Left cardiac atrium (tissue), 4 donors: ENCODE data around the gene ZDHHC18. TPM values are rescaled to one million over a fixed set of nuclear protein-coding genes. Genes with fewer than 3 reads are reported as not detected.
"Not testable (repeated sequence)": the region's sequence is repeated elsewhere in the genome, so short reads cannot be mapped to it uniquely, and the experiment has no call there.

Source experiments
- ATAC-seq, 2 donors: fragments of 200-7000 bp; cut with Tn5 transposase; one replicate each; pipeline ENCODE4 v1.9.1; 2020; ENCODE audit warnings: mild to moderate bottlenecking in 2 of 2, moderate library complexity in 2 of 2
- DNase-seq: peaks from one replicate; pipeline ENCODE4 v3.0.0-alpha.2; 2020
- intact Hi-C, 2 donors: fragments of 100-400 bp; cut with DNase I; formaldehyde crosslinking; loops; one replicate each; pipeline versions ENCODE4 v1.14.1 to v1.15.1; 2022 to 2023
- total RNA-seq, 2 donors: library from RNA; stranded (reverse); fragmentation: NEBNext Ultra II Directional; extraction: Animal tissue kit (Norgen Biotek cat#: 25700); gene quantifications; one replicate each; pipeline ENCODE4 v1.2.1, GENCODE V29; 2021
- donor health status: DM: no; HTN: yes; CAD: no.
- donor health status: DM: no; HTN: yes; CAD: no; lungs with severe emphysema.
- donor health status: DM: yes; HTN: yes; CAD: no.
- donor health status: Dilated cardiomyopathy.

Gene ZDHHC18
- total RNA-seq, 2 donors from 2014 or later: 15.6 to 18.6 TPM

- intact Hi-C loops: loop anchor here (5.0 kb wide), 2 partner anchors 63 to 273 kb away; no protein-coding TSS in a partner anchor
- DNase-seq: no peak
- no peak for ATAC-seq
Measured at GRCh38 chr1:26874896-26875295, 48.4 kb downstream of the ZDHHC18 start.

DNA sequence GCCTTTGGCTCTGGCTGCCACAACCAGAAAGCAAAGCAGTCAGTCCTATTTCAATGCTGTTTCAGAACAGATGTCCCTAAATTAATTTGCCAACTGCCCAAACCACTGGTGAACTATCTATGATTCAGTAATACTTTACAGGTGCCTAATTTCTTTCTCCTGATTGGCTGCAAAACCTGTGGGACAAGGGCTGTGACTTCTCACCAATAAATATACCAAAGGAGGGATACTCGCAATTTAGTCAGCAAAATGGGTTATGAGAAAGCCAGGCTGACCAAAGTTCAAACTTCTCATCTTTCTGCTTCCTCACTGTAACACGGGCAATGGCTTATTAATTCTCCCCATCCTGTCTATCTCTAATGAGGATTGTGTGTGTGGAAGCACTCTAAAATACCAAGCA, 50.8 kb downstream of the ZDHHC18 start:
- no peak for DNase-seq
- no peak for ATAC-seq
- intact Hi-C loops: loop anchor here (5.0 kb wide), 2 partner anchors 65 to 275 kb away; no protein-coding TSS in a partner anchor

DNA sequence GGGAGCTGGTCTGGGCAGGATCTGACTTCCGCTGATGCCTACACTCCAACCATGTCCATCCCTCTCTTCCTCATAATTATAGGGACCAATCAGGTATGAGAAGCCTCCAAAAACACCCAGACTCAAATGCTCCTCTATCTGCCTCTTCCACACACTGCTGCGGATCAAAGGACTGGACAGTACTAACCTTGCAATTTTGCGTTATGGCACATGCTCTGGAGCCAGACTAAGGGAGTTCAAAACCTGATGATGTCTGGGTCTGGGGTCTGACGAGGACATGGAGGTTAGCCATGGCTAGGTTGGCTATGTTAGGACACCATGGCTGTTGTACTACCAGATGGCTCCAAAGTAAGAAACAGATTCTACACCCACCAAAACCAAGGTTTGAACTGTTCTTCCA, 53.3 kb downstream of the ZDHHC18 start:
- no peak for ATAC-seq
- intact Hi-C loops: loop anchor here (2.0 to 5.0 kb wide), 3 partner anchors 27 to 277 kb away; no protein-coding TSS in a partner anchor
- DNase-seq: no peak

- intact Hi-C loops, ATAC-seq, DNase-seq: not testable (repeated sequence)
Measured at GRCh38 chr1:26881611-26882010, 55.1 kb downstream of the ZDHHC18 start.

- no peak for ATAC-seq
Measured at GRCh38 chr1:26882696-26883463, 56.4 kb downstream of the ZDHHC18 start.

DNA sequence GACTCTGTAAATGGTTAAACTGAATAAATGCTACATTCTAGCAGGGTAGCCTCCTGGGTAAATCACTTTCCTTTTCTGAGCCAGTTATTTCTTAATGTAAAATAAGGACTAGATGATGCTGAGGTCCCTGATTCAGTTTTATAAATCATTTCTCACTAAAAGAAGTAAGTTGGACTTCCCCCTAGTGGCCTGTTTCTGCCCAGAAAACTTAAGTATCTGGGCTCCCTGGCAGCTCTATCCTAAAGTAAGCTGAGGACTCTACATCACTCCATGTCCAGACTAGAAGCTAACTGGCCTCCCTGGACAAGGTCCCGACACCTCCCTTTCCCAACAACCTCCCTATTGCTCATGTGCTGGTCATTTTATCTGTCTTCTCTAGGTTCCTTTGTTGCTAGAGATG, 60.6 kb downstream of the ZDHHC18 start:
- no peak for ATAC-seq
- intact Hi-C loops: no loop called here
- no peak for DNase-seq

More at GRCh38 chr1:26882696-26883463, 56.4 kb downstream of the ZDHHC18 start:
- intact Hi-C loops: no loop called here
- DNase-seq: no peak

- ATAC-seq (no peak), DNase-seq (no peak)
- intact Hi-C loops: no loop called here
Measured at GRCh38 chr1:26888231-26888630, 61.7 kb downstream of the ZDHHC18 start.

DNA sequence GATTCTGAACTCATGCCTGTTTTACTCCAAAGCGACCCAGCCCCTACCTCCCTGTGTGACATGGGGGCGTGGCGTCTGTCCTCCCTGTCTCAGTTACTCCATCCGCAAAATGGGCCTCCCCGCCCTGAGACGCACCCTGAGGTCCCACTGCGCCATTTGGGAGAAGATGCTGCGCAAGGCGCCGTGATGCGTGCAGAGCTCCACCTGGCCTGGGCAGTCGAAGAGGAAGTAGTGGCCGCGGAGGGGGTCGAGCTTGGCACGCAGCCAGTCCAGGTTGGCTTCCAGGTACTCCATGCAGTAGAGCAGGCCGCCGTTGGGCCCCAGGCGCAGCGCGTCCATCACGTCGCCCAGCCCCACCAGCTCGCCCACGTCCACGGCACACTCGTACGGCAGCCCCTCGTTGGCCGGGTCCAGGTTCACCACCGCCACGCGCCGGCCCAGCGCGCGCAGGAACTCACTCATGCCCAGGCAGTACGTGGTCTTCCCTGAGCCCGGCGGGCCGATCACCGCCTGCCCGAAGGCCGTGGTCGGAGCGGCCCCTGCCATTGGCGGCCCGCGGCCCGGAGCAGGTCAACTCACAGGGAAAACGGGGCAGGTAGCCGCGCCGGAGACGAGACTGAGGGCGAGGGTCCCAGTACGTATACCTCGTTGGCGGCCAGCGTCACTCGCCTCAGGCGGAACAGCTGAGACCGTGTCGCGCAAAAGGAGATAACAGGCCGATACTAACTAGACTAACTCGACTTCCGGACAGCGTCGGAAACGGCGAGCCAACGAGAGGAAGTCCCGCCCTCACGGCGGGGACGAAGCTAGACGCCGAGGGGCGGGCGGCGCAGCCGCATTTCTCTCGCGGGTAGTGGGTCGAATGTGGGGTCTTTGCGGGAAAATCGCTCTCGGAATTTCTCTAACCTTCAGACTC, 63.3 kb downstream of the ZDHHC18 start, which contains the start of gene GPN2:
GPN2 (minus strand) TSS at position 733 of the 916 bp plus-strand sequence; CDS start at position 546, 187 bp downstream.
- DNase-seq: peak; percentile 86
- ATAC-seq: peak; percentile 95
- intact Hi-C loops: no loop called here

DNA sequence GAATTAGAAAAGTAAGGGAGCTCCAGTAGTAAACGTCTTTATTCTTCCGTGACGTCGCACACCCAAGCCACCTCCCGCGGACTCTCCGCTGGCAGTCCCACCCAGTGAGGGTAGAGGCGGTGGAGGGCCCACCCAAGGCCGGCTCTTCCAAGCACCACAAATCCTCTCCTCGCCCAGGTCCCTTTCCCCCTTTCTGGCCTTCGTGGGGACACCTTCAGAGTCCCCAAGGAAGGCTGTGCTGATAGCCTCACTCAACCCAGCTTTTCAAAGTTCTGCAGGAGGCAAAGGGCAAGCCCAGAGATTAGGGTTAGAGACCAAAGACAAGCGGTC, 63.9 kb downstream of the ZDHHC18 start:
- no peak for DNase-seq
- intact Hi-C loops: no loop called here

GRCh38 chr1:26894263-26894662, 67.8 kb downstream of the ZDHHC18 start:
- intact Hi-C loops: no loop called here
- DNase-seq (no peak), ATAC-seq (no peak)

More for the DNA sequence above, 63.9 kb downstream of the ZDHHC18 start:
- peak; percentile 49 to 51 for ATAC-seq

DNA sequence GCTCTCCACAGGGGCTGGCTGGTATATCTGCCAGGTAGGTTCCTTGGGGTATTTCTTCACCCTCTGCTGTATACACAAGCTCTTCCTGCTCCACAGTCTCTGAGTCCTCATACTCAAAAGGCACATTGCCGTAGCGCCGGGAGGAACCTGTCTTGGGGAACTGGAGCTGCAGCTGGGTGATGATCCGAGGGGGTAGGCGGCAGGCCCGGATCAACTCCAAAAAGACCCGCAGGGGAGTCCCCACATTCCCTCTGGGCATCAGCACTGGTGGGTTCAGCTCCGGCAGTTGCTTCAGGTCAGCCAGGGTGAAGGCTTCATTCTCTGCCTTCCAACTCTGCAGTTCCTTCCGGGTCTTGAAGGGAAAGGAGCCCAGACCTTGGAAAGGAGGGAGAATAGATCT, 70.9 kb downstream of the ZDHHC18 start:
- intact Hi-C loops: no loop called here

DNA sequence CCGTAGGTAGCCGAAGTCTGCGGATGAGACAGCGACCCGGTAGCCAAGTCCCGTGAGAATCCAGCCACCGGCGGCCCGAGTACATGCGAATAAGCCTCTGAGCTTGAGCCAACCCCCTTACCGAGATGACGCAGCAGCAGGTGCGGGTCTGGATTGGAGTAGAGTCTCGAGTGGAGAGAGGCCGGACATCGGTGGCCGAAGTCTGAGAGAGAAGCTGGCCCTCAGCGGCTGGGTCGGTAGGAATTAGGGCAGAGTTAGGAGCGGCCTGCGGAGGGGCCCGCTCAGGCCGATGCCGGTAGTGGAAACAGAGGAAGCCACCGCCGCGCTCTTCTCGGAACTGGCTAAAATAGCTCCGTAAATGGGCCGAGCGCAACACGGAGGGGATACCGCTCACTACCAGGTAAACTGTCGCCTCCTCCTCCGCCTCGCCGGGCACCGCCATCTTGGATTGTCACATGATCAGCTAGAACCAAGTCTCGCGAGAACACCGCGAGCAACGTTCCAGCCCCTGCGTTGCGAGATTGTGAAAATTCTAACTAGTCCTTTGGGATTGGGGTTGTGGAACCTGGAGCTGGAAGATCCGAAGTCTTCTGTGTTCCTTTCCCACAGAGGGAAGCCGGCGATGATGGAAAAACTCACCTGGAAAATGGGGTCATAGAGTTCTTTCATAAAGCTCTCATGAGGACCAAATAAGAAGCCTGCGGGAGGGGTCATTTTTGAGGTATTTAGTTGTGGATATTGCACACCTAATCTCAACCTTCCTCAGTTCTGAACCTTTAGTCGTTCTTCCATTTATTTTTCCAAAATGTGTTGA, 73.7 kb downstream of the ZDHHC18 start, which contains the start of gene GPATCH3:
GPATCH3 (minus strand) TSS at position 467 of the 814 bp plus-strand sequence; CDS start at position 442, 25 bp downstream.
- ATAC-seq: peak; percentile 94 to 96
- peak; percentile 95 for DNase-seq
- intact Hi-C loops: no loop called here

More for the DNA sequence above, 70.9 kb downstream of the ZDHHC18 start:
- no peak for DNase-seq
- ATAC-seq: no peak

- DNase-seq: no peak
- no peak for ATAC-seq
- intact Hi-C loops: no loop called here
Measured at GRCh38 chr1:26900815-26901511, 74.5 kb downstream of the ZDHHC18 start.

Other genes with a start within 250 kb of the ZDHHC18 start
- gene ARID1A, start 130.7 kb upstream of the ZDHHC18 start, total RNA-seq: 10 to 100 TPM; 34.5 to 38.5 TPM
- 1 to 10 TPM; 6.1 to 6.7 TPM for gene PIGV, start 38.7 kb upstream of the ZDHHC18 start, total RNA-seq
- gene SFN, start 36.5 kb downstream of the ZDHHC18 start, total RNA-seq: under 1 TPM; 0.18 to 0.42 TPM
- gene GPN2, start 63.6 kb downstream of the ZDHHC18 start, total RNA-seq: 10 to 100 TPM; 12.9 to 15.3 TPM
- 10 to 100 TPM in 1 of 2 donors, 1 to 10 TPM in 1; 8.6 to 11.4 TPM for gene GPATCH3, start 73.8 kb downstream of the ZDHHC18 start, total RNA-seq
- 1 to 10 TPM; 4.5 to 6.5 TPM for gene NR0B2, start 87.3 kb downstream of the ZDHHC18 start, total RNA-seq
- 10 to 100 TPM; 65.8 to 65.9 TPM for gene NUDC, start 95.1 kb downstream of the ZDHHC18 start, total RNA-seq
- under 1 TPM; 0.18 to 0.68 TPM for gene KDF1, start 133.8 kb downstream of the ZDHHC18 start, total RNA-seq
- gene TRNP1, start 167.0 kb downstream of the ZDHHC18 start, total RNA-seq: 10 to 100 TPM; 40.6 to 45.2 TPM
- 10 to 100 TPM; 17.1 to 29.0 TPM for gene TENT5B, start 186.2 kb downstream of the ZDHHC18 start, total RNA-seq